22Rv1 (cell line): ENCODE data around the gene XRN2.

Source experiments
- H3K27ac ChIP-seq: fragments of 450-650 bp; 2 replicates; pipeline ENCODE4 v1.5.1; 2017
- ZFX ChIP-seq: fragments of 450-650 bp; IDR thresholded peaks from 2 replicates; pipeline ENCODE4 v1.6.1; 2017; ENCODE audit warnings: antibody characterized with exemption, borderline replicate concordance
- TF ChIP-seq, protein P1 (sequence below): fragments of 450-650 bp; IDR thresholded peaks from 2 replicates; pipeline ENCODE4 v1.5.1; 2017; ENCODE audit warnings: mild to moderate bottlenecking

The XRN2 gene

DNA sequence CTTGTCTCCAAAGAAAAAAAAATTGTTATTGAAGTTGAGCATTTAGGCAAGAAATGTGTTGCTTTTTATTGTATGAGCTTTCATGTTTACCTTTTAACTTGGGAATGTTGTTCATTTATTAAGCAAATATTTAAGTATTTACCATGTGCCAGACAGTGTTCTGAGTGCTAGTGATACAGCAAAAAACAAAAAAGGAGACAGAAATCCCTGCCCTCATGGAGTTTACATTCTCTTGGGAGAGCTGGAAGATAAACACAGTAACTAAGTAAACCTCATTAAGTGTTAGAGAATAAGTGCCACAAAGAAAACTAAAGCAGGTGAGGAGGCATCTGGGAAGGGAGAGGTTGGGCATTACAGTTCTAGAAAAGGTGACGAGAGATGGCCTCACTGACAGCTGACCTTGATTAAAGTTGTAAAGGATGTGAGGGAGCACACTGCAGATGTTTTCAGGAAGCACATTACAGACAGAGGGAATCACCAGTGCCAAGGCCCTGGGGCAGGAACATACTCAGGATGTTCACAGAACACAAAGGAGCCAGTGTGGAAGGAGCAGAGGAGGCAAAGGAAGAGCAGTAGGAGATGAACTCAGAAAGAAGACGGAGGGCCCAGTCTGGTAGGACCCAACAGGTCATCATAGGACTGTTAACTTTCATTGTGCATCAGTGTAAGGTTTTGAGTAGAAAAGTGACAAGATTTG, 33.5 kb downstream of the XRN2 start:
- no peak overlapping the region for H3K27ac ChIP-seq
- no peak for TF ChIP-seq ZFX
- TF ChIP-seq, protein P1, sequence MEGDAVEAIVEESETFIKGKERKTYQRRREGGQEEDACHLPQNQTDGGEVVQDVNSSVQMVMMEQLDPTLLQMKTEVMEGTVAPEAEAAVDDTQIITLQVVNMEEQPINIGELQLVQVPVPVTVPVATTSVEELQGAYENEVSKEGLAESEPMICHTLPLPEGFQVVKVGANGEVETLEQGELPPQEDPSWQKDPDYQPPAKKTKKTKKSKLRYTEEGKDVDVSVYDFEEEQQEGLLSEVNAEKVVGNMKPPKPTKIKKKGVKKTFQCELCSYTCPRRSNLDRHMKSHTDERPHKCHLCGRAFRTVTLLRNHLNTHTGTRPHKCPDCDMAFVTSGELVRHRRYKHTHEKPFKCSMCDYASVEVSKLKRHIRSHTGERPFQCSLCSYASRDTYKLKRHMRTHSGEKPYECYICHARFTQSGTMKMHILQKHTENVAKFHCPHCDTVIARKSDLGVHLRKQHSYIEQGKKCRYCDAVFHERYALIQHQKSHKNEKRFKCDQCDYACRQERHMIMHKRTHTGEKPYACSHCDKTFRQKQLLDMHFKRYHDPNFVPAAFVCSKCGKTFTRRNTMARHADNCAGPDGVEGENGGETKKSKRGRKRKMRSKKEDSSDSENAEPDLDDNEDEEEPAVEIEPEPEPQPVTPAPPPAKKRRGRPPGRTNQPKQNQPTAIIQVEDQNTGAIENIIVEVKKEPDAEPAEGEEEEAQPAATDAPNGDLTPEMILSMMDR, result no peak

DNA sequence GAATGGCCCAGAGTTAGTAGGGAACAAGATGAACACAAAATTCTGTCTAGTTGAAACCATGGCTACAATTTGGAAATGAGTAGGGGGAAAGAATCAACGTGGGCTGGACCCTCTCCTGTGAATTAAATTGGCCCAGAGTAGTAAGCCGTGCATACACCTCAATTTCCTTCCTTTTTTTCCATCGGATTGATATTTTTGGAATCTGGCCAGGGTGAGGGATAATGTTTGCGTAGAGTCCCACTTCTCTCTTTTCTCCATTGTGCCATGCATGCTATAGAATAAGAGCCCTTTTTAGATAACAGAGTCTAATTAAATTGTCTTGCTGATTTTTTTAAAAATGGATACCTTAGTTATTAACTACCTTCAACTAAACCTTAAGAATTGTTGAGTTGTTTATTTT, 35.2 kb downstream of the XRN2 start:
- TF ChIP-seq, protein P1, result no peak
- TF ChIP-seq ZFX, result no peak

DNA sequence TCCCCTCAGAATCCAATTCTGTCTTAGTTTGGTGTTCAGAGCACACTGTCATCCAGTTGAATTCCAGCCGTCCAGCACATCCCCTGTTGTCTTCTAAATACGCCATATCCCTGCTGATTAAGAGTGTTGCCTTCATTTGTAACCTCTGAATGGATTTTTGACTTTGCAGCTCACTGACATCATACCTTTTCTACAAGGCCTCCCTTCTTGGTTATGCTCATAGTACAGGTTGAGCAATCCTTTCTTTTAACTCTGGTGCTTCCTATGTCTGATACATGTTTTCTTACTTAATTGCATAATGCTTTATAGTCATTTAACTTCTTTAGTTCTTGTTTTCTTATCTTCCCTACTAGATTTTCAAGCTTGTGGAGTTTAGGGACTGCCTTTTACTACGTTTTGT, 36.4 kb downstream of the XRN2 start:
- no peak for TF ChIP-seq ZFX
- TF ChIP-seq, protein P1, result no peak
- H3K27ac ChIP-seq, result no peak overlapping the region

More for the DNA sequence above, 35.2 kb downstream of the XRN2 start:
- no peak overlapping the region for H3K27ac ChIP-seq

DNA sequence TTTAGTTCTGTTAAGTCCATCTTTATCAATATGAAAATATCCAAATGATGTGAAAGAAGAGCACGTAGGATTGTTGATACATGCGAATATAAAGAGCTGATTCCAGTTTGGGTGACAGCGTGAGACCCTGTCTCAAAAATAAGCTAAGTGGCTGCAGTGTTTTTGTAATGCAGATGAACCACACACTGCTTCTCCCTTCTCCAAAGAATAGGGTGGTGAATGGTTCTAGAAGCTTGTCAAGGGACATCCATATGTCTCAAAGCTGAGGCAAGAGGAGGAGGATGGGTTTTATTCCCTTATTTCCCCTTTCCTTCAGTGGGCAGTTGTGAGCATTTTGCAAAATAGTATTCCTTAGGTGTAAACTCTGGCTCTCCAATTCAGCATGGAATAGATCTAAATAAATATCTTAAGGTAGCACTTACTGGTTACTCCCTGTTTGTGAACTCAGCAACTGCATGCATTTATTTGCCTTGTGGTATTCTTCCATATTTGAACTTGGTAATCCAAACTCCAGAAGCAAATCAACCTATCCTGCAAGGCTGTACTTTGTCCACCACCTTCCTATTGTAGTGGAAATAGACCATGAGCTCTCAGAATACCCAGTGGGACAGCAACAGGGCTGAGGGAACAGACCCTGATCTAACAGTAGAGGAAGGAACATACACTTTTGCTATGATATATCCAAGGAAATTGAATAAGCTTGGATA, 38.0 kb downstream of the XRN2 start:
- TF ChIP-seq, protein P1, result no peak
- no peak for TF ChIP-seq ZFX
- no peak overlapping the region for H3K27ac ChIP-seq

DNA sequence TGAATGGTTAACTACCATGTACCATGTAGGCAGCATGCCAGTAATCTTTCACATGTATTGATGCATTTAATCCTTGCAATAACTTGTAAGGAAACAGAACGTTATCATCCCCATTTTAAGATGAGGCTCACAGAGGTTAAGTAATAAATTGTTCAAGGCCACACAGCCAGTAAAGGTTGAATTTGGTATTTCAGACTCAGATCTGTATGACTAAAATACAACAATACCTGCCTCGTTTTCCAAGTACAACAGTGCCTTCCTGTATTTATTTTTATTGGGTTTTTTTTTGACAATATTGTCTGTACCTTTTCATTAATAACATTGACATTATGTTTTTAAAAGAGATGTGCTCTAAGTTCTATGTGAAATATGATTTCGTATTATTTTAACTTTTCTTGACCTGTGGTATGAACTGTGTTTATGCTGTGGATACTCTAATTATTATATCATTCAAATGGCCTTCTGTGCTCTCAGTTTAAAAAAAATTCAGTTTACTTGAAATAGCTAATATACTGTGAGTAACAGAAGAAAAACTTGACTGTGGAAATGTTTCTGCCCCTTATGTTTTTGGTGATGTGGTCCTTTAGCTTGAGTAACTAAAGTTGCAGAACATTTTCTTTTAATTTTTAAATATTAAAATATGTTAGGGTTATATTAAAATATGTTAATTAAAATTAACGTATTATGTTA, 39.7 kb downstream of the XRN2 start:
- H3K27ac ChIP-seq, result no peak overlapping the region
- TF ChIP-seq ZFX, result no peak
- TF ChIP-seq, protein P1, result no peak

DNA sequence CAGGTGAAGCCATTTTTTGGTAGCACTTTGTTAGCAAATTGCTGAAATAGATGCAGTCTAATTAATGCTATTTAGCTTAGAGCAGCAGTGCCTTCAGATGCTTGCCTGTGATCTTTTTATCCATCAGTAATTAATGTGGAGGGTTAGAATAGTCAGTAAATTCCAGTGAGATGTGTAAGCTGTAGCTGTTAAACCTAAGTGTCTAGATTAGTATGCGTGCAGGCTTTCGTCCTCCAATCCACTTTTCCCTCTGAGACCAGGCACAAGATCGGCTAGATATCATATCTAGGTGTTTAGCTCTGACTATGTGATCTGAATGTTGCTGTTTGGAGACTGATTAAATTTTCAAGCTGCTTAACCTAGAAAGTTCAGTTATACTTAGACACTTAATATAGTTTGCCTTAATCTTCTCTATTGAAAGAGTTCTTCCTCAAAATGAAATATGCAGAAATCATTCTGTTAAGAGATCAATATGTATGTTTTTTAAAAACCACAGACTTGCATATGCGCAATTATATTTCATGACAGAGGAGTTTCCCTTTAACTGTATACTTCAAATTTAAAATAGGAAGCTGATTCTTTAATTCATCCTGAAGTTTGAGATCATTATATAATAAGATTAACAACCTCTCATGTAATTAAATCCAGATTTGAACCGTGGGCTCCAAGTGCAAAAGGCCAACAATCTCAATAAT, 41.2 kb downstream of the XRN2 start:
- H3K27ac ChIP-seq, result no peak overlapping the region
- no peak for TF ChIP-seq ZFX
- TF ChIP-seq, protein P1, result no peak
